Stimulated activated naive CD8-positive, alpha-beta T cell treated with anti-CD3 and anti-CD28 coated beads, Interleukin-15, Interleukin-2, amounts not matched to agents 100 ng/mL and 50 ng/mL, for 24 hours (primary cell): ENCODE measurements around the gene RAB29.
"Not testable (repeated sequence)": the region's sequence is repeated elsewhere in the genome, so short reads cannot be mapped to it uniquely, and the experiment has no call there.

Experiments
- H3K27ac Mint-ChIP-seq: one replicate; pipeline ENCODE4 v1.8.0; 2021; ENCODE audit warnings: mild to moderate bottlenecking, mixed read lengths
- H3K27me3 Mint-ChIP-seq: one replicate; pipeline ENCODE4 v1.8.0; 2021; ENCODE audit warnings: mixed read lengths
- H3K36me3 Mint-ChIP-seq: one replicate; pipeline ENCODE4 v1.8.0; 2021; ENCODE audit warnings: low read depth, mixed read lengths
- H3K4me1 Mint-ChIP-seq: one replicate; pipeline ENCODE4 v1.8.0; 2021; ENCODE audit warnings: low read depth, mixed read lengths
- H3K4me3 Mint-ChIP-seq: one replicate; pipeline ENCODE4 v1.8.0; 2021; ENCODE audit warnings: mild to moderate bottlenecking, mixed read lengths
- H3K9me3 Mint-ChIP-seq: one replicate; pipeline ENCODE4 v1.8.0; 2021; ENCODE audit warnings: mixed read lengths

RAB29 gene, protein sequence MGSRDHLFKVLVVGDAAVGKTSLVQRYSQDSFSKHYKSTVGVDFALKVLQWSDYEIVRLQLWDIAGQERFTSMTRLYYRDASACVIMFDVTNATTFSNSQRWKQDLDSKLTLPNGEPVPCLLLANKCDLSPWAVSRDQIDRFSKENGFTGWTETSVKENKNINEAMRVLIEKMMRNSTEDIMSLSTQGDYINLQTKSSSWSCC

DNA sequence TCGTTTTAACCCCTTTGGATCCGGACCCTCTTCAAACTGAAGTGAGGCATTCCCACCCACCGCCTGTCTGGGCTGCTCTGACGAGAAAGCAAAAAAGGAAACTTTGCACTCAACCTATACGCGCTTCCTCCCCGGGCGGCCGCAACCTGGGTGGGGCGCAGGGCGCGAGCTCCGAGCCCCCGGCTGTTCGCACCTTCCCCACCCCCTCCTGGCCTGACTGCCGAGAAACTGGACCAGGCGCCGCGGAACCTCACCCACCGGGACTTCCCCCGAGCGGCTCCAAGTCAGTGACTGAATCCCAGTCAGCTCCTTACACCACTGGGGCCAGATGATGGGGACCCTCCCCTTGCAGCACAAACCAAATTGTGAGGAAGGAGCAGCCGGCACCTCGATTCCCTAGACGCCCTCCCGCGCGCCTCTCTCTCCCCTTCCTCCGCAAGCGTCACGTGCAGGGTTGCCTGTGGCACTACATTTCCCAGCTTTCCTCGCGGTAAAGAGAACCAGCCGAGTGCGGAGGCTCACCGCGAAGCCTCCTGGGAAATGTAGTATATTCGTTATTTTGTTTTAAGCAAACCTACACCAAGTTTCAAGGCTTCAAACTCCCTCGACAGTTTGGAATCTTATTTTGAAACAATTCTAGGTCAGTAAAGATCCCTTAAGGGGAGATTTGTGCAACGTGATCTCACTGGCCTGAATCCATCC is at the start of gene RAB29:
Gene RAB29, minus strand, starts transcription at position 468 of the 702 bp plus-strand sequence. CDS start 526 bp downstream, outside the sequence.
- H3K4me1 Mint-ChIP-seq: peaks cover 57% of the 10 kb centered on the region
- no peaks in the 10 kb centered on the region for H3K9me3 Mint-ChIP-seq
- no peaks in the 10 kb centered on the region for H3K27me3 Mint-ChIP-seq
- H3K4me3 Mint-ChIP-seq: peak within 1 kb of the TSS; percentile 87
- H3K36me3 Mint-ChIP-seq: peaks cover 18% of the 10 kb centered on the region
- H3K27ac Mint-ChIP-seq: peak within 1 kb of the TSS; percentile 93

DNA sequence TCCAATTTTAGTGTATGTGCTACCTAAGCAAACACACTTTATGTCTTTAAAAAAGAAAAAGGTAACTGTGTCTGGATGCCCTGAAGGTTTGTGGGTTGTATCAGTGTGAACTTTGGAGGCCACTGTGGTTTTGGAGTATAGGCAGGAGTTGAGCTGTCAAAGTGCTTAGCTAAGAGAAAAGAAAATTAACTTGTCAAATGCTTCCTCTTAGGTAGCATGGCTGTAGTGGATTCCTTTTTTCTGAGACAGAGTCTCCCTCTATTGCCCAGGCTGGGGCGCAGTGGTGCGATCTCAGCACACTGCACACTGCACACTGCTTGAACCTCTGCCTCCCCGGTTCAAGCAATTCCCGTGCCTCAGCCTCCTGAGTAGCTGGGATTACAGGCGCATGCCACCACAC is 48.9 kb upstream of the RAB29 start:
- peaks cover 30% of the 10 kb centered on the region for H3K4me1 Mint-ChIP-seq
- H3K9me3 Mint-ChIP-seq: no peaks in the 10 kb centered on the region
- H3K27me3 Mint-ChIP-seq: no peaks in the 10 kb centered on the region
- no peak overlapping the region for H3K4me3 Mint-ChIP-seq
- H3K27ac Mint-ChIP-seq: no peak overlapping the region
- no peaks in the 10 kb centered on the region for H3K36me3 Mint-ChIP-seq

DNA sequence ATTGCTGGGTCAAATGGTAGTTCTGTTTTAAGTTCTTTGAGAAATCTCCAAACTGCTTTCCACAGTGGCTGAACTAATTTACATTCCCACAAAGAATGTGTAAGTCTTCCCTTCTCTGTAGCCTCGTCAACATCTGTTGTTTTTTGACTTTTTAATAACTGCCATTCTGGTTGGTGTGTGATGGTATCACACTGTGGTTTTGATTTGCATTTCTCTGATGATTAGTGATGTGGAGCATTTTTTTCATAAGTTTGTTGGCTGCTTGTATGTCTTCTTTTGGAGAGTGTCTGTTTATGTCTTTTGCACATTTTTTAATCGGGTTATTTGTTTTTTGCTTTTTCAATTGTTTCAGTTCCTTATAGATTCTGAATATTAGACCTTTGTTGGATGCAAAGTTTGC is 48.0 kb upstream of the RAB29 start:
- peak overlapping the region; percentile 1 for H3K27ac Mint-ChIP-seq

DNA sequence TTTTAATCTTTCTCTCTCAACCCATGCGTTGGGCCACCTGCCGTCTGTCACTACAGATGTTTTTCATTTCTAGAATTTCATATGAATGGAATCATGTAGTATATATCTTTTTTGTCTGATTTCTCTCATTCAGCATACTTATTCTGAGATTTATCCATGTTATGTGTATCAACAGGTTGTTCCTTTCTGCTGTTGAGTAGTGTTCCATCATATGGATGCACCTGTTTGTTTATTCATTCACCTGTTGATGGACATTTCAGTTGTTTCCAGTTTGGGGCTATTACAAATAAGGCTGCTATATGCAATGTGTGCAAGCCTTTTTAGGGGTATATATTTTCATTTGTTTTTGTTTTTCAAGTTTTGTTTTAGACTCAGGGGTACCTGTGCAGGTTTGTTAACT is 47.1 kb upstream of the RAB29 start:
- H3K36me3 Mint-ChIP-seq: no peaks in the 10 kb centered on the region
- no peaks in the 10 kb centered on the region for H3K9me3 Mint-ChIP-seq
- H3K27me3 Mint-ChIP-seq: no peaks in the 10 kb centered on the region
- H3K4me3 Mint-ChIP-seq: no peak overlapping the region
- no peak overlapping the region for H3K27ac Mint-ChIP-seq
- peaks cover 30% of the 10 kb centered on the region for H3K4me1 Mint-ChIP-seq

More for the DNA sequence above, 48.0 kb upstream of the RAB29 start:
- Mint-ChIP-seq H3K4me1 (peaks cover 30% of the 10 kb centered on the region), H3K4me3 (peak overlapping the region; percentile 10)
- not testable (repeated sequence) for H3K36me3 Mint-ChIP-seq, H3K27me3 Mint-ChIP-seq, H3K9me3 Mint-ChIP-seq

- Mint-ChIP-seq H3K27ac (no peak overlapping the region), H3K27me3 (no peaks in the 10 kb centered on the region), H3K4me1 (peaks cover 11% of the 10 kb centered on the region), H3K9me3 (no peaks in the 10 kb centered on the region), H3K36me3 (no peaks in the 10 kb centered on the region), H3K4me3 (no peak overlapping the region)
Measured at GRCh38 chr1:205817988-205818387, 42.7 kb upstream of the RAB29 start.

- Mint-ChIP-seq H3K4me1 (peaks cover 9% of the 10 kb centered on the region), H3K9me3 (no peaks in the 10 kb centered on the region), H3K4me3 (no peak overlapping the region), H3K27ac (no peak overlapping the region), H3K27me3 (no peaks in the 10 kb centered on the region), H3K36me3 (no peaks in the 10 kb centered on the region)
Measured at GRCh38 chr1:205817364-205817763, 42.1 kb upstream of the RAB29 start.

DNA sequence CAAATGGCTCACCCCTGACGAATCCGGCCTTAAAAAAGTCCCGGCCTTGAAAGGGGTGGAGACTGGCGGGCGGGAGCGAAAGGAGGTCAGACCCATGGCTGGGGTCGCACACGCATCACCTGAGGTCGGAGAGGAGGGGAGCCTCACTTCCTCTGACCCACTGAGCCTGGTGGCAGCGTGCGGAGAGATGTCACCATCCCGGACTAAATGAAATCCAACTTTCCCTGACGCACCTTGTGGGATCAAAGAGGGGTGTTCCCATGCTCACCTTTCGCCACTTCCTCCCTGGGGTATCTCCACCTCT is 38.4 kb upstream of the RAB29 start:
- peak overlapping the region; percentile 96 for H3K4me3 Mint-ChIP-seq
- peak overlapping the region; percentile 88 for H3K27ac Mint-ChIP-seq
- H3K4me1 Mint-ChIP-seq: peaks cover 44% of the 10 kb centered on the region

DNA sequence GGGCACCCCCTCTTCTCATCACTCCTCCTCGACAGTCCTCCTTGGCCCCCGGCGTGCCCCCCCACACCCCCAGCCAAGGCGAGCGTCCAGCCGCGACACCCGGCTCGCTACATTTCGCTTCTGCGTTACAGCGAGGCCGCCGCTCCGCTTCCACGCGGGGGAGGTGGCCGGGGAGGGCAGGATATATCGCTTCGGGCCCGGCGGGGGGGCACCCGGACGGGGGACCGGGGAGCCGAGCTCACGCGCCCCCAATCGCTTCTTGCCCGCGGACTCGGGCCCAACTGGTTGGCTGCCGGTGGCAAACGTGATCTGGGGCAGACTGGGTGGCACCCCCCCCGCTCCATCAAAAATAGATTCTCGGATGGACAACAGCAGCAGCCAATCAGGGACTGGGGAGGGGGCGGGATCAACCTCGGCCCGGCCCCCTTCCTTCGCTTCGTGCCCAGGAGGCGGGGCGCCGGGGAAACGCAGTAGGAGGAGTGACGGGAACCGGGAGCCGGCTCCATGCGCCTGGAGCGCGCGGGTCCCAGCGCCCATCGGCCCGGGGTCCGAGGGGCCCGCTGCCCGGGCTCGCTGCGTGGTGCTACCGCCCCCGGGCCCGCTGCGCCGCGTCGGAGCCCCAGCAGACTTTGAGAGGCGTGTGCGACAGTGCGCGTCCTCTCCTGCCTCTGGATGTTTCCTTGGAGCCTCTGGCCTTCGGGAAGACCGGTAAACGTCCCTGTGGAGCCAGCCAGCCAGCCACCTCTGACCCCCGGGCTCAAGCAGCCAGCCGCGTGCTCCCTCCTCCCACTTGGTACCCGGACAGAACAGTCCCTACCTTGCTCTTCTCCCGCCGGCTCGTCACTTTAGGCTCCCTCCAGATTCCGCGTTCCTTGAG is 37.8 kb upstream of the RAB29 start, which contains the start of gene SLC41A1:
Gene SLC41A1, minus strand, starts transcription at position 321 of the 877 bp plus-strand sequence. CDS start 2,757 bp downstream, outside the sequence.
- H3K4me1 Mint-ChIP-seq: peaks cover 49% of the 10 kb centered on the region
- H3K9me3 Mint-ChIP-seq: no peaks in the 10 kb centered on the region
- H3K27me3 Mint-ChIP-seq: no peaks in the 10 kb centered on the region
- peak within 1 kb of the TSS; percentile 89 for H3K27ac Mint-ChIP-seq
- peak within 1 kb of the TSS; percentile 96 for H3K4me3 Mint-ChIP-seq
- H3K36me3 Mint-ChIP-seq: peaks cover 22% of the 10 kb centered on the region

More for the DNA sequence above, 38.4 kb upstream of the RAB29 start:
- Mint-ChIP-seq H3K9me3 (no peaks in the 10 kb centered on the region), H3K27me3 (no peaks in the 10 kb centered on the region), H3K36me3 (peaks cover 16% of the 10 kb centered on the region)

GRCh38 chr1:205812271-205812877 is 37.1 kb upstream of the RAB29 start:
- no peaks in the 10 kb centered on the region for H3K27me3 Mint-ChIP-seq
- H3K27ac Mint-ChIP-seq: peak overlapping the region; percentile 89
- H3K4me3 Mint-ChIP-seq: peak overlapping the region; percentile 96
- H3K9me3 Mint-ChIP-seq: no peaks in the 10 kb centered on the region
- peaks cover 55% of the 10 kb centered on the region for H3K4me1 Mint-ChIP-seq
- peaks cover 27% of the 10 kb centered on the region for H3K36me3 Mint-ChIP-seq

DNA sequence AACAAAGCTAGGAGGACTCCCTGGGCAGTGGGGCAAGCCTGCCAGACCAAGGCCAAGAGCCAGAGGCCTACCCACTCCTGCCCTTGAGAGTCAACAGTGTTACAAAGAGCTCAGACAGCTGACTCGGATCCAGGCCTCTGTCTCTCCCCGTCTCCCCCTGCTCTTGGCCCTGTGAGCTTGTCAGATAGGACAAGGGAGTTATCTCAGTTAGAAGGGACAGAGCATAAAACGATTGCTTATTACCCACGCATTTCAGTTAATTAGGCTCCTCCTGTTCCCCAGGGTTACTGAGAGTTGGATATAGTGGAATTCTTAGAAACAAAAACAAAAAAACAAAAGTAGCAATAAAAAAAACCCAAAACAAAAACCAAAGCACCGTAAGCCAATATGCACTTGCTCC is 36.4 kb upstream of the RAB29 start:
- H3K4me3 Mint-ChIP-seq: peak overlapping the region; percentile 96
- H3K27ac Mint-ChIP-seq: peak overlapping the region; percentile 89
- H3K27me3 Mint-ChIP-seq: no peaks in the 10 kb centered on the region
- peaks cover 34% of the 10 kb centered on the region for H3K36me3 Mint-ChIP-seq
- H3K9me3 Mint-ChIP-seq: no peaks in the 10 kb centered on the region
- H3K4me1 Mint-ChIP-seq: peaks cover 62% of the 10 kb centered on the region

GRCh38 chr1:205810448-205811157 is 35.3 kb upstream of the RAB29 start:
- no peak overlapping the region for H3K27ac Mint-ChIP-seq
- no peaks in the 10 kb centered on the region for H3K9me3 Mint-ChIP-seq
- peaks cover 37% of the 10 kb centered on the region for H3K36me3 Mint-ChIP-seq

GRCh38 chr1:205809942-205810345 is 34.7 kb upstream of the RAB29 start:
- Mint-ChIP-seq H3K36me3 (peaks cover 37% of the 10 kb centered on the region), H3K27ac (no peak overlapping the region), H3K9me3 (no peaks in the 10 kb centered on the region), H3K4me3 (no peak overlapping the region), H3K4me1 (peaks cover 79% of the 10 kb centered on the region), H3K27me3 (no peaks in the 10 kb centered on the region)

More at GRCh38 chr1:205810448-205811157, 35.3 kb upstream of the RAB29 start:
- Mint-ChIP-seq H3K4me1 (peaks cover 72% of the 10 kb centered on the region), H3K4me3 (peak overlapping the region; percentile 96), H3K27me3 (no peaks in the 10 kb centered on the region)

GRCh38 chr1:205809469-205809868 is 34.2 kb upstream of the RAB29 start:
- H3K36me3 Mint-ChIP-seq: peaks cover 37% of the 10 kb centered on the region
- H3K9me3 Mint-ChIP-seq: no peaks in the 10 kb centered on the region
- no peak overlapping the region for H3K4me3 Mint-ChIP-seq
- H3K27me3 Mint-ChIP-seq: no peaks in the 10 kb centered on the region
- no peak overlapping the region for H3K27ac Mint-ChIP-seq
- H3K4me1 Mint-ChIP-seq: peaks cover 84% of the 10 kb centered on the region

DNA sequence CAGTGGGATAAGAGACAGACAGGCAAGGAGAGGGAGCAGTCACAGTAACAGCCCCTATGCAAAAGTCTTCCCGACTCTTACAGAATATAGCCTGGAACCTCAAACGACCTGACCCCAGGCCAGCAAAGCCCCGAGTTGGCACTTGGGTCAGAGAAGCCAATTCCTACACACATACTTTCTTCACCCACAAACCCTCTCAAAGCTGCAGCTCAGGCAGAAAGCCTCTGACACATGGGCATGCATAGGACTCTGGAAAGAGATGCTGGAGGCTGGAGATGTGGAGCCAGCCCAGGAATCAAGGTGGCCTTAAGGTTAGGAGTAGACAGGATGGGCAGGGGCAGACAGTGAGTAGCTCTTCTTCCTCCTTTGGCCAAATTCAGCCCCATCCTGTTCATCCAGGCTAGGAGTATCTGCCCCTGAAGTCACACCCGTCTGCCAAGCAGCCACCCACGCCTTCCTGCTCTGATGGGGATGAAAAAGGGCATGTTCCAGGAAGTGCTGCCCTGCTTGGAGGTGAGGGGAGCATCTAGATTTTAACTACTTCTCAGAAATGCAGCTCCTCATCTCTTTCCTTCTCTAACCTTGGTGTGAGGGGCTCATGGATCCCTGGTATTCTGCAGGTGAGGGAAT is 29.9 kb upstream of the RAB29 start:
- H3K4me3 Mint-ChIP-seq: peak overlapping the region; percentile 76
- peaks cover 71% of the 10 kb centered on the region for H3K4me1 Mint-ChIP-seq
- no peaks in the 10 kb centered on the region for H3K27me3 Mint-ChIP-seq
- H3K9me3 Mint-ChIP-seq: no peaks in the 10 kb centered on the region
- peak overlapping the region; percentile 92 for H3K27ac Mint-ChIP-seq
- H3K36me3 Mint-ChIP-seq: peaks cover 43% of the 10 kb centered on the region
